GM18870 (cell line): ENCODE measurements around the gene CCDC127.

Experiments
- ATAC-seq: cut with Tn5 transposase; IDR thresholded peaks from one replicate; pipeline ENCODE4 v1.9.1; 2021; ENCODE audit warnings: moderate library complexity; ENCODE audit not compliant: unreplicated experiment

The CCDC127 gene

GRCh38 chr5:159448-160172 lies 58.3 kb downstream of the CCDC127 start:
- no peak for ATAC-seq

DNA sequence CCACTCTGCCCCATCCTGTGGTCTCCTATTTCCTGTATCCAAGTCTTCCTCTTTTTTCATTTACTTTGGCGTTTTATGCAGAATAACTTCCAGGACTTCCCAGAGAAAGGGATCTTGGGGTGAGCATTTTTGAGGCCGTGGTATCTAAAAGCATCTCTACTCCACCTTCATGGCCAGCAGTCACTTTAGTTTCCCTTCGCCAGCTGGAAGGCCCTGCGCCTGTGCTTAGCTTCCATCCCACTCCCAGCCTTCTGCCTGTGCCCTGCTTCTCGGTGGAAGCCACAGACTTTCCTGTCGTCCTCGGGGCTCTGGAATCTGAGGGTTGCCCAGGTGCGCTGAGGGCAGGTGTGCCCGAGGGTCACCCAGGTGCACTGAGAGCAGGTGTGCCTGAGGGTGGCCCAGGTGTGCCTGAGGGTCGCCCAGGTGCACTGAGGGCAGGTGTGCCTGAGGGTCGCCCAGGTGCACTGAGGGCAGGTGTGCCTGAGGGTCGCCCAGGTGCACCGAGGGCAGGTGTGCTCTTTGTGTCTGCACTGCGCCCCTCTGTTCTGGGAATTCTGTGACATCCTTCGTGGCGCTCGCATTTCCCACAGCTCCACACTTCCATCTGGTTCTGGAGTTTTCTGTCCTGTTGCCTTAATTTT lies 59.0 kb downstream of the CCDC127 start:
- no peak for ATAC-seq

GRCh38 chr5:157801-158200 lies 60.2 kb downstream of the CCDC127 start:
- no peak for ATAC-seq

DNA sequence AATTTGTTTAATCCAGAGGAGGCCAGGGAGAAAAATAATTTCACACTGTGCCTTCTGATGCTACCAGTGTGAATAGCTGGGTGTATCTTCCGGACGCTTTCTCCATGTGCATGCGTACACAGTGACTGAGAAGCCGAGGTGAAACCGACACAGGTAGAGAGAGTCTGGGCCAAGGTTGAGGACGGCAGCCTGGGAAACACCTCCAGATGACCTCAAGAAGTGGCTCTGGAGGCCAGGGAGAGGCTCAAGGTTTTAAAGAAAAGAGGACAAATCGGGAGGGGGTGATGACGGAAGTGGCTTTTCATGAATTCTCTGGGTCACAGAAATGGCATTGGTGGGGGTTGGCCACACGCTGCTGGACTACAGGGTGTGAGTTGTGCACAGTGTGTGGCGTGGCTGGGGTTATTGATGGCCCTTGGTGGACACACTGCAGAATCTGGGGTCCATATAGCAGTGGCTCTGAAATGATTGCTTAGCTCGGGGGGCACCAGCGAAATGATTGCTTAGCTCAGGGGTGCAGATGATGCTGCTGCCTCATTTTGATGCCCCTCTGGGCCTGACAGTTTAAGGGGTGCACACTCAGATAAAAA lies 60.7 kb downstream of the CCDC127 start:
- ATAC-seq: no peak

GRCh38 chr5:156411-157072 lies 61.4 kb downstream of the CCDC127 start:
- no peak for ATAC-seq

GRCh38 chr5:155651-156410 lies 62.1 kb downstream of the CCDC127 start:
- ATAC-seq: no peak

DNA sequence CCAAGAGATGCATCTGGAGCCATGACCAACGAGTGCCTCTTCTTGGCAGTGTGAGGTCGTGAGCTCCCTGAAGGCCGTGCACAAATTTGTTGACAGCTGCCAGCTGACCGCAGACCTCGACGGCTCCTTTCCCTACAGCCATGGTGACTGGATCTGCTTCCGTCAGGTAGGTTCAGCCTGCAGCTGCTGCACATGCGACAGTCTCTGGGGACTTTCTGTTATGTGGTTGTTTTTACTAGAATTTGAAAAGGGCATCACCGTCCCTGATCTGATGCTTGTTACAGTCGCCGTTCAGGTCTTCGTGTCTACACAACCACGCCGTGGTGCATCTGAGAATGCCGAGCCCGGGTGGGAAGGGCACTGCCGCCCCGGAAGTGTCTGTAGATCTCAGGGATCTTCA lies 63.1 kb downstream of the CCDC127 start:
- ATAC-seq: no peak

DNA sequence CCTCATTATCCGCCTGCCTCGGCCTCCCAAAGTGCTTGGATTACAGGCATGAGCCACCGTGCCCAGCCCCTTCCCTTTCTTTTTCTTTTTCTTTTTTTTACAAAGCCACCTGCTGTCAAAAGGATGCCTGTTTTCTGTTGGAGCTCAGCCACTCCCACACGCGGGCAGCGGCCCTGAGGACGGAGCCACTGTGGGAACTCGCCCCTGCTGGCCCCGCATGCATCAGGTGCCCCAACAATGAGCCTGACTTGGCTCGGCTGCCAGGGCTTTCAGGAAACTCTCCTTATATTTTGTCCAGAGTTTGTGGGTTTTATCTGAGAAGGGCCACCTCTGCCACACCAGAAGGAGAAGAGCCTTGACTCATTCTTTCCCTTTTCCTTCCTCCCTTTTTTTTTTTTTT lies 63.7 kb downstream of the CCDC127 start:
- ATAC-seq: no peak

- no peak for ATAC-seq
Measured at GRCh38 chr5:153256-153655, 64.7 kb downstream of the CCDC127 start.

- no peak for ATAC-seq
Measured at GRCh38 chr5:152077-152476, 65.9 kb downstream of the CCDC127 start.

- ATAC-seq: no peak
Measured at GRCh38 chr5:150746-151145, 67.2 kb downstream of the CCDC127 start.

DNA sequence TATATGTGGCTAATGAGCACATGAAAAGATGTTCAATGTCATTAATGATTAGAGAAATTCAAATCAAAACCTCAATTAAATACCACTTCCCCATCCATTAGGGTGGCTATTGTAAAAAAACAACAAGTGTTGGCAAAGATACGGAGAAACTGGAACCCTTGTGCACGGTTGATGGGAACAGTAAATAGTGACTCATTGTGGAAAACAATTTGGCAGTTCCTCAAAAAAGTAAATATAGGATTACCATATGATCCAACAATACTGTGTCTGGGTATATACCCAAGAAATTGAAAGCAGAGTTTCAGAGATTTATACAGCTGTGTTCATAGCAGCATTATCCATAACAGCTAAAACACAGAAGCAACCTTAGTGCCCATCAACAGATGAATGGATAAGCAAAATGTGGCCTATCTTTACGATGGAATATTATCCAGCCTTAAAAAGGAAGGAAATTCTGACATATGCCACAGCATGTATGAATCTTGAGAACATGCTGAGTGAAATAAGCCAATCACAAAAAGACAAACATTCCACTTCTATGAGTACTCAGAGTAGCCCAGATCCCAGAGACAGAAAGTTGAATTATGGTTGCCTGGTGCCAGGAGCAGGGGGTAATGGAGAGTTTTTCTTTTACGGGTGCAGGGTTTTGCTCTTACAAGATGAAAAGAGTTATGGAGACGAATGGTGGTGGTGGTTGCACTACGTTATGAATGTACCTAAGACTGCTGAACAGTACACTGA lies 68.0 kb downstream of the CCDC127 start:
- no peak for ATAC-seq

- no peak for ATAC-seq
Measured at GRCh38 chr5:147751-148150, 70.2 kb downstream of the CCDC127 start.
